Measurements from ENCODE around the gene STX1A. TPM values are rescaled to one million over a fixed set of nuclear protein-coding genes. Genes with fewer than 3 reads are reported as not detected.
"Not testable (repeated sequence)": the region's sequence is repeated elsewhere in the genome, so short reads cannot be mapped to it uniquely, and the experiment has no call there.

The STX1A gene
- total and polyA plus RNA-seq, 2 of the 4 experiments (the other 2 are of a cell fraction): 9.3 to 22.0 TPM

DNA sequence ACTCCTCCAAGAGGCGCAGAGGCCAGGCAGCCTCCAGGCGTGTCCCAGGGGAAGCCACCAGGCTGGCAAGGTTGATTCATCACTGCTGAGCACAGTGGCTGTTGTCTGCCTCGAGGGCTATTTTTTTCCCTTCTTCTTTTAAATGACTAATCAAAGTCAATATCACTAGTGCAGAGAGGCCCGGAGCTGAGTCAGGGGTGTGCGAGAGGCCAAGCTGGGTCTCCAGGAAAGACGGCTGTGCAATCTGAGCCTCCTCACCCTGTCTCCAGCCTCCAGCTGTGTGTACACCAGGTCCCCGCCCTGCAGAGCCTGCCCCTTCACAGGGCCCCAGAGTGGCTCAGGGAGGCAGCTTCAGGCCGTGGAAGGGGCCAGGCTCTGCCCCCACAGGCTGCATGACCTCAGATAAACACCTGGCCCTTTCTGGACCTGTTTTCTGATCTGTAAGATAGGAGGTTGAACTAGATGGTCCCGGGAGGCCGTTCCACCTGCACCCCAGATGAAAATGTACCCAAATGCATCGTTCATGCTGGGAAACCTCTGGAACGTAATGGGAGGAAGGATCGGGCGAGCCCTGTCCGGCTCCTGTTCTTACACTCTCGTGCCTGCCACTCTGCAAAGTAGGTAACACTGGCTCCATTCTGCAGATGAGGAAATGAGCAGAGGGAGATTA is 3.7 kb downstream of the STX1A start (continued):
- TF ChIP-seq MXI1 (IDR thresholded peaks at IDR 0.05; ENCODE audit: borderline replicate concordance, low read depth, low read length): no peak
- peak; percentile 68 for TF ChIP-seq MAFK (IDR thresholded peaks at IDR 0.05; ENCODE audit: low read depth, low read length)

DNA sequence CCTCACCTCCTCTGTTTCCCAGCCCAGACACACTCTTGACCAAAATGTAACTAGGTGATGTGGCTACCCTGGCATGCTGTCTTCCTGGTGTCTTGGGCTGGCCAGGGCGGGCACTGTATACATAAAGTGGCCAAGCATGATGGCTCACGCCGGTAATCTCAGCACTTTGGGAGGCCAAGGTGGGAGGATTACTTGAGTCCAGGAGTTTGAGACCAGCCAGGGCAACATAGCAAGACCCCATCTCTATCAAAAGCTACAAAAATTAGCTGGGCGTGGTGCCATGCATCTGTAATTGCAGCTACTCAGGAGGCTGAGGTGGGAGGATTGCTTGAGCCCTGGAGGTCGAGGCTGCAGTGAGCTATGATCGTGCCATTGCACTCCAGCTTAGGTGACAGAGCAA is 6.2 kb downstream of the STX1A start:
- Histone ChIP-seq H4K20me1 (ENCODE audit: insufficient read depth, low read length) (peaks cover 95% of the 10 kb centered on the region), H3K9me1 (ENCODE audit: insufficient read depth, low read length) (peaks cover 21% of the 10 kb centered on the region), H3K4me1 (ENCODE audit: control insufficient read depth, insufficient read depth, low read length) (peaks cover 25% of the 10 kb centered on the region), H3K79me1 (ENCODE audit: low read depth in 1 of 2, low read length in 2 of 2) (peaks cover 27 to 89% of the 10 kb centered on the region in 2 experiments)
- H3K9me3 ChIP-seq (ENCODE audit: control insufficient read depth, insufficient read depth, low read length); in situ Hi-C loops (cut with MboI; ENCODE audit: low sequenced_read_pairs); H4K8ac ChIP-seq (ENCODE audit: low read depth in 2 of 2, low read length in 2 of 2); H3K4me3 ChIP-seq (ENCODE audit: insufficient read depth, low read depth, low read length); H4K91ac ChIP-seq (ENCODE audit: insufficient read depth, low read depth, low read length); POLR2A ChIA-PET (ENCODE audit: unreplicated experiment); H3K4me2 ChIP-seq (ENCODE audit: low read depth, low read length); H2BK5ac ChIP-seq (ENCODE audit: low read depth, low read length, poor library complexity, severe bottlenecking); H3K4ac ChIP-seq (ENCODE audit: low read depth, low read length); H3K56ac ChIP-seq (ENCODE audit: extremely low read depth, insufficient read depth, low read length); H3K23ac ChIP-seq (ENCODE audit: low read depth, low read length); BruUV-seq (replicated peaks); H4K5ac ChIP-seq (ENCODE audit: low read depth, low read length); intact Hi-C loops (cut with micrococcal nuclease); H3K18ac ChIP-seq (ENCODE audit: low read depth, low read length); H2BK15ac ChIP-seq (ENCODE audit: low read depth, low read length); H3K9ac ChIP-seq (ENCODE audit: low read depth, low read length); H3K27ac ChIP-seq (ENCODE audit: insufficient read depth, low read length); dilution Hi-C loops (cut with HindIII; ENCODE audit: low sequenced_read_pairs, unreplicated experiment); CTCF ChIA-PET; ATAC-seq (ENCODE audit: low read depth); H3K36me3 ChIP-seq (ENCODE audit: control insufficient read depth, insufficient read depth, low read length); H2BK120ac ChIP-seq (ENCODE audit: low read depth, low read length); H3K27me3 ChIP-seq (ENCODE audit: control insufficient read depth, insufficient read depth, low read length); DNase-seq; H2AFZ ChIP-seq (replicated peaks; ENCODE audit: low read length, poor library complexity); H3K14ac ChIP-seq (replicated peaks; ENCODE audit: low read depth, low read length); H2AK9ac ChIP-seq (replicated peaks; ENCODE audit: low read depth, low read length, poor library complexity); H2AK5ac ChIP-seq (ENCODE audit: low read depth, low read length); H2BK20ac ChIP-seq (ENCODE audit: low read depth, low read length): not testable (repeated sequence)
- WGBS, 2 experiments (ENCODE audit: extremely low coverage in 2 of 2, insufficient read length in 1 of 2): 100% methylated on average over 1 of the region's 6 CpGs; no CpG with 5 or more reads in 1 of the 2 experiments
